Measurements from ENCODE around the gene EAF1. TPM values are rescaled to one million over a fixed set of nuclear protein-coding genes. Genes with fewer than 3 reads are reported as not detected.

Gene EAF1
- total RNA-seq, 1 experiment from 2014 or later: 32.1 TPM

DNA sequence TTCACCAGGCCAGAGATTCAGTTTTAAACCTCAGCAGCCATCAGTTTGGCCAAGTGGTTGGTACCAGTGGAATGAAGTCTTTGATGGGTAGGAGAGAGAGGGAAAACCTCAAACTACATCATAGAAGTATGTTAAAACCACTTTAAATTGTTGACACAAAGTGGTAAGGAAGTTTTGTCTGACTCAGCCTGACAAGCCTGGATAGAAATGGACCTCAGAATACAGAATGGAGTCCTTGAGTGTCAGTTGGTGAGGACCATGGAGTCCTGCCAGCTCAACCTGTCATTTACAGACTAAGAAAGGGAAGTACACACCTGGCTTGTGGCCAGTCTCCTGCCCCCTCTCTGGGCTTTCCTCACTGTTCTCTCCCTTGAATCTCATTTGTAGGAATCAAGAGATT is 12.1 kb downstream of the EAF1 start:
- Histone ChIP-seq H3K4me3 (replicated peaks in 1 of 2; ENCODE audit: low read depth in 1 of 2, low read length in 2 of 2) (no peak overlapping the region), H3K27me3 (ENCODE audit: insufficient read depth, low read length) (no peaks in the 10 kb centered on the region), H3K9ac (ENCODE audit: low read length) (no peak overlapping the region), H3K4me1 (ENCODE audit: control insufficient read depth in 1 of 2, insufficient read depth in 2 of 2, low read length in 2 of 2) (no peaks in the 10 kb centered on the region), H3K36me3 (ENCODE audit: control insufficient read depth in 1 of 2, insufficient read depth in 2 of 2, low read length in 2 of 2) (peaks cover 44 to 52% of the 10 kb centered on the region in 2 experiments), H4K20me1 (ENCODE audit: insufficient read depth) (no peaks in the 10 kb centered on the region), H3K79me2 (ENCODE audit: insufficient read depth, low read length) (no peaks in the 10 kb centered on the region), H3K27ac (ENCODE audit: low read depth, low read length) (no peak overlapping the region), H2AFZ (ENCODE audit: low read depth, low read length, poor library complexity, severe bottlenecking) (no peak overlapping the region), H3K9me3 (ENCODE audit: control insufficient read depth in 1 of 2, insufficient read depth in 1 of 2, low read depth in 1 of 2, low read length in 2 of 2) (no peaks in the 10 kb centered on the region), H3K9me2 (ENCODE audit: insufficient read depth) (no peaks in the 10 kb centered on the region), H3K4me2 (ENCODE audit: low read length) (no peak overlapping the region)
- no peak for DNase-seq (ENCODE audit: low read depth, low spot score)
- ATAC-seq: no peak
- ChIA-PET POLR2A (no interaction called here), RAD21 (ENCODE audit: low non-redundant PET in 1 of 2, low total read pairs in 2 of 2, uncharacterized antibody in 2 of 2, unreplicated experiment in 2 of 2) (no interaction called here), CTCF (no interaction called here)
- no TSS peak for BruUV-seq (replicated peaks)
- intact Hi-C loops (cut with micrococcal nuclease): no loop called here
- TF ChIP-seq EZH2 (IDR thresholded peaks at IDR 0.05) (no peak), EGR1 (IDR thresholded peaks at IDR 0.05; ENCODE audit: low read depth) (no peak), JUND (IDR thresholded peaks at IDR 0.05) (no peak), ZFX (IDR thresholded peaks at IDR 0.05) (no peak), CBX3 (IDR thresholded peaks at IDR 0.05; ENCODE audit: low read depth) (no peak), CEBPB (IDR thresholded peaks at IDR 0.05; ENCODE audit: low read depth) (no peak), ZNF274 (IDR thresholded peaks at IDR 0.05; ENCODE audit: low read depth, low read length) (no peak), SP1 (IDR thresholded peaks at IDR 0.05; ENCODE audit: low read depth) (no peak), EZH2phosphoT487 (IDR thresholded peaks at IDR 0.05; ENCODE audit: borderline replicate concordance) (no peak), FOSL1 (IDR thresholded peaks at IDR 0.05; ENCODE audit: low read depth) (no peak), RAD21 (IDR thresholded peaks at IDR 0.05; ENCODE audit: low read depth) (no peak), POLR2A (IDR thresholded peaks at IDR 0.05; ENCODE audit: borderline replicate concordance, extremely low read depth, insufficient read depth, insufficient read length) (no peak), TCF7L2 (IDR thresholded peaks at IDR 0.05; ENCODE audit: borderline replicate concordance, extremely low read depth, insufficient read depth, insufficient read length) (no peak), YY1 (IDR thresholded peaks at IDR 0.05; ENCODE audit: extremely low read depth, insufficient replicate concordance, low read depth, low read length) (no peak)
- TF ChIP-seq, protein P1, sequence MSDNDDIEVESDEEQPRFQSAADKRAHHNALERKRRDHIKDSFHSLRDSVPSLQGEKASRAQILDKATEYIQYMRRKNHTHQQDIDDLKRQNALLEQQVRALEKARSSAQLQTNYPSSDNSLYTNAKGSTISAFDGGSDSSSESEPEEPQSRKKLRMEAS (IDR thresholded peaks at IDR 0.05): no peak
- TF ChIP-seq, protein P2, sequence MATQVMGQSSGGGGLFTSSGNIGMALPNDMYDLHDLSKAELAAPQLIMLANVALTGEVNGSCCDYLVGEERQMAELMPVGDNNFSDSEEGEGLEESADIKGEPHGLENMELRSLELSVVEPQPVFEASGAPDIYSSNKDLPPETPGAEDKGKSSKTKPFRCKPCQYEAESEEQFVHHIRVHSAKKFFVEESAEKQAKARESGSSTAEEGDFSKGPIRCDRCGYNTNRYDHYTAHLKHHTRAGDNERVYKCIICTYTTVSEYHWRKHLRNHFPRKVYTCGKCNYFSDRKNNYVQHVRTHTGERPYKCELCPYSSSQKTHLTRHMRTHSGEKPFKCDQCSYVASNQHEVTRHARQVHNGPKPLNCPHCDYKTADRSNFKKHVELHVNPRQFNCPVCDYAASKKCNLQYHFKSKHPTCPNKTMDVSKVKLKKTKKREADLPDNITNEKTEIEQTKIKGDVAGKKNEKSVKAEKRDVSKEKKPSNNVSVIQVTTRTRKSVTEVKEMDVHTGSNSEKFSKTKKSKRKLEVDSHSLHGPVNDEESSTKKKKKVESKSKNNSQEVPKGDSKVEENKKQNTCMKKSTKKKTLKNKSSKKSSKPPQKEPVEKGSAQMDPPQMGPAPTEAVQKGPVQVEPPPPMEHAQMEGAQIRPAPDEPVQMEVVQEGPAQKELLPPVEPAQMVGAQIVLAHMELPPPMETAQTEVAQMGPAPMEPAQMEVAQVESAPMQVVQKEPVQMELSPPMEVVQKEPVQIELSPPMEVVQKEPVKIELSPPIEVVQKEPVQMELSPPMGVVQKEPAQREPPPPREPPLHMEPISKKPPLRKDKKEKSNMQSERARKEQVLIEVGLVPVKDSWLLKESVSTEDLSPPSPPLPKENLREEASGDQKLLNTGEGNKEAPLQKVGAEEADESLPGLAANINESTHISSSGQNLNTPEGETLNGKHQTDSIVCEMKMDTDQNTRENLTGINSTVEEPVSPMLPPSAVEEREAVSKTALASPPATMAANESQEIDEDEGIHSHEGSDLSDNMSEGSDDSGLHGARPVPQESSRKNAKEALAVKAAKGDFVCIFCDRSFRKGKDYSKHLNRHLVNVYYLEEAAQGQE (IDR thresholded peaks at IDR 0.05; ENCODE audit: low read depth): no peak
- TF ChIP-seq, protein P3, sequence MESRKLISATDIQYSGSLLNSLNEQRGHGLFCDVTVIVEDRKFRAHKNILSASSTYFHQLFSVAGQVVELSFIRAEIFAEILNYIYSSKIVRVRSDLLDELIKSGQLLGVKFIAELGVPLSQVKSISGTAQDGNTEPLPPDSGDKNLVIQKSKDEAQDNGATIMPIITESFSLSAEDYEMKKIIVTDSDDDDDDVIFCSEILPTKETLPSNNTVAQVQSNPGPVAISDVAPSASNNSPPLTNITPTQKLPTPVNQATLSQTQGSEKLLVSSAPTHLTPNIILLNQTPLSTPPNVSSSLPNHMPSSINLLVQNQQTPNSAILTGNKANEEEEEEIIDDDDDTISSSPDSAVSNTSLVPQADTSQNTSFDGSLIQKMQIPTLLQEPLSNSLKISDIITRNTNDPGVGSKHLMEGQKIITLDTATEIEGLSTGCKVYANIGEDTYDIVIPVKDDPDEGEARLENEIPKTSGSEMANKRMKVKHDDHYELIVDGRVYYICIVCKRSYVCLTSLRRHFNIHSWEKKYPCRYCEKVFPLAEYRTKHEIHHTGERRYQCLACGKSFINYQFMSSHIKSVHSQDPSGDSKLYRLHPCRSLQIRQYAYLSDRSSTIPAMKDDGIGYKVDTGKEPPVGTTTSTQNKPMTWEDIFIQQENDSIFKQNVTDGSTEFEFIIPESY (IDR thresholded peaks at IDR 0.05; ENCODE audit: extremely low read depth, insufficient replicate concordance, low read length): no peak

Measured in HCT116 (cell line).